Prostate gland (tissue), 2 donors: ENCODE measurements around the gene PRKCG.

Experiments
- CTCF ChIP-seq, 4 experiments: fragments of 200-600 bp in 2 of 4; fragments of 450-650 bp in 2 of 4; sonication (generic) in 2 of 4; IDR thresholded peaks; 1 replicate in 3 of 4; 2 replicates in 1 of 4; pipeline ENCODE4 v1.5.1; 2016 to 2019; ENCODE audit warnings: antibody characterized with exemption in 4 of 4, mild to moderate bottlenecking in 2 of 4, moderate library complexity in 2 of 4
- POLR2A ChIP-seq: fragments of 450-650 bp; IDR thresholded peaks from one replicate; pipeline ENCODE4 v1.6.1; 2016; ENCODE audit warnings: antibody characterized with exemption, mild to moderate bottlenecking

- TF ChIP-seq POLR2A (no peak), CTCF (IDR thresholded peaks at IDR 0.05) (no peak)
Measured at GRCh38 chr19:53951436-53951835, 69.4 kb downstream of the PRKCG start.
